Frontal cortex (tissue), 4 donors: ENCODE results near the gene ZSWIM4. TPM values are rescaled to one million over a fixed set of nuclear protein-coding genes. Genes with fewer than 3 reads are reported as not detected.
"Not testable (repeated sequence)": the region's sequence is repeated elsewhere in the genome, so short reads cannot be mapped to it uniquely, and the experiment has no call there.

Source experiments
- DNase-seq, 2 donors: peaks; one replicate each; pipeline ENCODE4 v3.0.0; 2012; ENCODE audit warnings: low spot score in 2 of 2
- FAIRE-seq: peaks from 2 replicates; lab custom pipeline; 2012; peaks lifted over from hg19 to GRCh38; lab: Jason Lieb, UNC
- total RNA-seq: library from RNA; depleted of rRNA; stranded (reverse); fragments of >200 nt; gene quantifications from one replicate; pipeline ENCODE4 v1.2.3, GENCODE V29; 2014
- donor health status: control.
- donor health status: control.
- donor health status: control.

Gene ZSWIM4
- total RNA-seq, 1 donor from 2014 or later = 6.9 TPM

DNA sequence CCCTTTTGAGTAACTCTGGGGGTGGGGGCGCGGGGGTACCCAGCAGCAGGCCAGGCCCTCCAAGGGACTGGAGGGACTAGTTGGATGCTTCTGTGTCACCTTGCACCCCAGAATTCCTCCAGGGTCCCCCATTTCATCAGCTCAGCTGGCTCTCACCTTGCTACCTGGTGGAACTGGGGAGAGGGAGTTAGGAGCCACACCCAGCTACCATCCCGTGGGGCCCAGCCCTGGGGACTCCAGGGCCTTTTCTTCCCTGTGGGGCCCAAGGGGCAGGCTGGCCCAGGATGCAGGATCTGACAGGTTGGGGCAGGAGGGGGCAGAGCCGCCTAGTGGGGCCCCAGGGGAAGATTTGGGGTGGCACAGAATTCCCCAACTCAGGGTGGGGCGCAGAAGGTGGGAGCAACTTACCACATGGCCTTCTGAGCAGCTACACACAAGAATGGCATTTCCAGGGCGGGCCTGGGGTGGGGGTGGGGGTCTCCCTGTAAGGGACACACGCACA lies 48.9 kb downstream of the ZSWIM4 start:
- no peak for DNase-seq
- no peak for FAIRE-seq

DNA sequence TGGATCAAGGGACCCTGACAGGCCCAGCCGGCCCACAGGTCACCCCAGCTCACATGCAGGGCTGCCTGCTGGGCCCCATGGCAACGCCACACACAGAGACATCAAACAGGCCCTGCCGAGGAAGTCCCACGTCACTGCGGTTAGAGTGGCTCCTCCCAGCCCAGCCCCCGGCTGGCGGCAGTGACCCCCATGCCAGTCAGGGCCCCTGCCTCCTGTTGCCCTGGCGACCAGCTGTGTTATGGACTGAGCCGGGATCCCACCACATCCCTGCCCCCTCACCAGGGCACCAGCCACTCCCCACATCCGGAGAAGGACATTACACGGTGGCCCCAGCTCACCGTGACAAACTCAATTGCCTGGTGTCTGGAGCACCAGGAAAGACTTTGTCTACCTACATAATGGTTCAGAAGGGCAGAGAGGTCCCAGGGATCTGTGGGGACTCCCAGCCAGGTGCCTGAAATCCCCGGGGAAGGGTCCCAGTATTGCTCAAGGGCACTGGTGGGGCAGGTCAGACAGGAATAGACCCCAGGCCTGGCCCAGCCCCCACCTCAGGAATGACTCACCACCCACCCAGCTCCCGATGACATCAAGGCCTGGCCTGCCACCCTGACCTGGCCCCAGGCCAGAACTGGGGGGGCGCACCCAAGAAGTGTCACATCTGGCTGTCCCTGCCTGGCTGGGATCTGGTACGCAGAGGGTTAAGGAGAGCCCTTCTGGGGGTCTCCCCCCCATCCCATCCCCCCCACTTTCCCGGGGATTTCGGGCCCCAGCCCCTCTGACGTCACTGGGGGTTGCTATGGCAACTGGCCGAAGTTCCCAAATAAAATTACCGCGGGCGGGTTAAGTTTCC lies 51.5 kb downstream of the ZSWIM4 start:
- FAIRE-seq (no peak), DNase-seq (peak; percentile 80 to 83)

- FAIRE-seq (no peak), DNase-seq (peak; percentile 80 to 81)
These were observed 52.4 kb downstream of the ZSWIM4 start for GRCh38 chr19:13847407-13848339.

GRCh38 chr19:13848340-13848677 lies 53.1 kb downstream of the ZSWIM4 start:
- no peak for DNase-seq
- FAIRE-seq = no peak

DNA sequence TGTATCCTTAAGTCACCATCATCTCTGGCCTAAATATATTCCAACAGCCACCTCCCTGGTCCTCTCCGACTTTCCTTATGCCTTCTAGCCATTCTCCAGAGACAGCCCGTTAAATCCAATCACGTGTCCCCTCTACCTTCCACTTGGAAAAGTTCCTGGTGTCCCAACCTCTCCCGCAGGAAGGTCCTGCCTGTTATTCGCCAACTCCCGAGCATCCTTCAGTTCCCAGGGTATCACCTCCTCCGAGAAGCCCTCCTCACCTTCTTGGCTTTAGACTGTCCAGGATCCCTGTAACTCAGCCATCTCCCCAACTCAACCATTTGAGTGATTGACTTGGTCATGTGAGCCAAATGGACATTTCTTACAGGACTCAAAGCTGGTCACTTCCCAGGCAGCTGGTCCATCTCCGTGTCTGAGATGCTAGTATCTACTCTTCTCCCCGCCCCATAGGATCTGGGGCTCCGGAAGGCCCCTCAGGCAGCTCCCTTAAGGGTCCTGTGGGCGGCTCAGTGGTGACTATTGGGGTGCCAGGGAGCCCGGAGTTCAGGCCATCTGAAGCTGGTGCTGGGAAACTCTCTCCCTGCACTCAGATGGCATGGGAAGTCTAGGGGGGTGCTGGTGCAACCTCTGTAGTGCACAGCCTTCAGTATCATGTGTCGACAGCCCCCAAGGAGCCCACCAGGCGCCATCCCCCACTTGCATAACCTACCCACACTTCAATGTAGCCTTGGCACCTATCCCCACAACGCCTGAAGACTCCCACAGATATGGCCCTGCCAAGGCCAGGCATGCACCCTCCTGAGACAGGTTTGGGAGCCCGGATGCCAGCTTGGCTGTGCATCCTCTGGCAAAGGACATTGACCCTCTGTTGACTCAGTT lies 53.8 kb downstream of the ZSWIM4 start:
- FAIRE-seq (no peak), DNase-seq (no peak)

- DNase-seq (peak; percentile 86), FAIRE-seq (no peak)
These were observed 55.0 kb downstream of the ZSWIM4 start for GRCh38 chr19:13849991-13850909.

- FAIRE-seq = no peak
These were observed 55.9 kb downstream of the ZSWIM4 start for GRCh38 chr19:13850910-13851733.

DNA sequence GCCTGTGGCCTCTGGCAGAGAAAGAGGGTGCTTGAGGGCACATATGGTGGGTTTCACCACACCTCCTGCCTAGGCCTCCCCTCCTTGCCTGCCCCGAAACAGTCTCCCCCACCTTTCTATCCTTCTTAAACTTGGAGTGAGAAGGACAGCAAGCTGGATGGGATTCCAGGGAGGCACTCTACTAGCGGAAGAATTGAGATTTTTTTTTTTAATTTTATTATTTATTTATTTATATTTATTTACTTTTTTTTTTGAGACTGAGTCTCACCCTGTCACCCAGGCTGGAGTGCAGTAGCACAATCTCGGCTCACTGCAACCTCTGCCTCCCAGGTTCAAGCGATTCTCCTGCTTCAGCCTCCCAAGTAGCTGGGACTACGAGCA lies 56.5 kb downstream of the ZSWIM4 start:
- DNase-seq, FAIRE-seq: not testable (repeated sequence)

More at GRCh38 chr19:13850910-13851733, 55.9 kb downstream of the ZSWIM4 start:
- DNase-seq = peak in 1 of 2 donors; percentile 82

- FAIRE-seq, DNase-seq: not testable (repeated sequence)
These were observed 57.0 kb downstream of the ZSWIM4 start for GRCh38 chr19:13852171-13852707.

GRCh38 chr19:13856497-13856896 lies 61.3 kb downstream of the ZSWIM4 start:
- no peak for DNase-seq
- no peak for FAIRE-seq

- no peak for FAIRE-seq
- DNase-seq = no peak
These were observed 64.2 kb downstream of the ZSWIM4 start for GRCh38 chr19:13859361-13859880.

GRCh38 chr19:13860679-13861391 lies 65.6 kb downstream of the ZSWIM4 start:
- FAIRE-seq (no peak), DNase-seq (no peak)

DNA sequence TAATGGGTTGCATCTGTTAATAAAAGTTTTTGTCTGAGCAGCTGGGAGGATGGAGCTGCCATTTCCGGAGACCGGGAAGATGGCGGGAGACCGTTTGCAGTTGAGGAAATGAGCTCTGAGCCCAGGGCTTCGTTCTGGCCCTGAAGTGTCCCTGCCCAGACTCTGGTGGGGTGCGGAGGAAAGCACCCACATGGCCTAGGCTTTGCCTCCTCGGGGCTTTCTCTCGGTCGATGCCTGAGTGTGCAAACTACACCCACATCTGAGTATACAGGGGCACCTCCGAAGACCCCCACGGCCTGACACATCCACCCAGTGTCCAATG lies 66.1 kb downstream of the ZSWIM4 start:
- FAIRE-seq = no peak
- DNase-seq = no peak

DNA sequence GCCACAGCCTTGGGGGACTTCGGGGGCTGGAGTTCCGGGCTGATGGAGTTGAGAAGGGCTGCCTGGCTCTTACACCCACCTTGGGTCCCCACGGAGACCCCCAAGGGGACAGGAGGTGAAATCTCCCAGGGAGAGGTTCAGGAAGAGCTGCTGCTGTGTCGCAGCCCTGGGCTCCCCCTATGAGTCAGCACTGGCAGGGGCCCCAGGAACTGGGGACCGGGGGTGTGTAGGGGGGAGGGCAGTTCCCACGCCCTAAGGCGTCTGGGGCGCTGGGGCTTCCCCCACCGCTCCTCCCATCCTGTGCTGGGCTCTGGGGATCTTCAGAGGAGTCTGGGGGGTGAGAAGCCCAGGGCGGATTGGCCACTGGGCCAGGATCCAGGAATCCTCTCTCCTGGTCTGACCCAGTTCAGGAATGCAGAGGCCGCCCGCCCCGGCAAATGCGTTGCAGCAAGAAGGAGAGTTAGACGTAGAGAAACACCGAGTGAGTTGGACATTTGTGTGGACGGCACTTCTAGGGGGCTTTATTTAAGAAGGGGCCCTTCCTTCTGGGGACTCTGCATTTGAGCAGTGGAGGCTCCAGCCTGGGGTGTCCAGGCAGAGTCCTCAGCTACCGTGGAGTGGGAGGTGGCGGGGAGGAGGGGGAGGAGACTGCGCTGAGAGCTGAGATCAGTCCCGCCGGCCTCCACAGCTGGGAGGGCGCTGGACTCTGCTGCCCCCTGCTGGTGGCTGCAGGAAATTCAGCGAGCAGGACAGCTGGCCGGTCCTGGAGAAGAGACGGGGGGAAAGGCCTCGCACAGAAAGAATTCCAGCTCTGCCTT lies 66.7 kb downstream of the ZSWIM4 start:
- DNase-seq (peak; percentile 89 to 94), FAIRE-seq (no peak)

GRCh38 chr19:13864046-13864666 lies 68.9 kb downstream of the ZSWIM4 start:
- FAIRE-seq (no peak), DNase-seq (peak in 1 of 2 donors; percentile 35)
